Raji (cell line): ENCODE results near the gene GFOD1.
A peak's percentile ranks its signal among the peaks of the same experiment; 100 is the strongest.

Source experiments
- POLR2A ChIP-seq: IDR thresholded peaks from 2 replicates; pipeline ENCODE4 v1.6.1; 2011; ENCODE audit warnings: low read depth, low read length, control low read depth; ENCODE audit not compliant: insufficient read depth

The GFOD1 gene

GRCh38 chr6:13339863-13340630 is 147.4 kb downstream of the GFOD1 start:
- TF ChIP-seq POLR2A = no peak

- TF ChIP-seq POLR2A = no peak
Observed at GRCh38 chr6:13338038-13338437, 149.4 kb downstream of the GFOD1 start.

GRCh38 chr6:13336553-13336952 is 150.8 kb downstream of the GFOD1 start:
- no peak for TF ChIP-seq POLR2A

GRCh38 chr6:13334953-13335352 is 152.4 kb downstream of the GFOD1 start:
- TF ChIP-seq POLR2A = no peak

- no peak for TF ChIP-seq POLR2A
Observed at GRCh38 chr6:13332349-13332706, 155.1 kb downstream of the GFOD1 start.

GRCh38 chr6:13331516-13332348 is 155.7 kb downstream of the GFOD1 start:
- no peak for TF ChIP-seq POLR2A

GRCh38 chr6:13328875-13329183 is 158.6 kb downstream of the GFOD1 start:
- no peak for TF ChIP-seq POLR2A

- peak; percentile 95 for TF ChIP-seq POLR2A
Observed at GRCh38 chr6:13328076-13328874, 159.1 kb downstream of the GFOD1 start, which contains the start of gene TBC1D7. Gene TBC1D7 (minus strand): TSS chr6:13328537. CDS start chr6:13326898, 1,639 bp downstream.

GRCh38 chr6:13327691-13328075 is 159.7 kb downstream of the GFOD1 start:
- TF ChIP-seq POLR2A = no peak

- TF ChIP-seq POLR2A = no peak
Observed at GRCh38 chr6:13319891-13320564, 167.4 kb downstream of the GFOD1 start.

GRCh38 chr6:13318821-13319220 is 168.6 kb downstream of the GFOD1 start:
- TF ChIP-seq POLR2A = no peak

- no peak for TF ChIP-seq POLR2A
Observed at GRCh38 chr6:13315896-13316295, 171.5 kb downstream of the GFOD1 start.

GRCh38 chr6:13314806-13315205 is 172.6 kb downstream of the GFOD1 start:
- no peak for TF ChIP-seq POLR2A

GRCh38 chr6:13311155-13311554 is 176.2 kb downstream of the GFOD1 start:
- TF ChIP-seq POLR2A = no peak

- TF ChIP-seq POLR2A = no peak
Observed at GRCh38 chr6:13308332-13308731, 179.1 kb downstream of the GFOD1 start.
